NT2/D1 (cell line): ENCODE data around the gene CREB3L2.

Source experiments
- DNase-seq: peaks from one replicate; pipeline ENCODE4 v3.0.0-alpha.2; 2011; ENCODE audit warnings: low read depth, low spot score
- H3K27me3 ChIP-seq: 2 replicates; pipeline ENCODE4 v1.6.0; 2011; ENCODE audit warnings: mild to moderate bottlenecking; ENCODE audit not compliant: insufficient read length, insufficient read depth
- H3K36me3 ChIP-seq: 2 replicates; pipeline ENCODE4 v1.6.1; 2011; ENCODE audit warnings: mild to moderate bottlenecking, low read length, mixed read lengths; ENCODE audit not compliant: insufficient read depth, insufficient read length
- H3K4me1 ChIP-seq: 2 replicates; pipeline ENCODE4 v1.5.1; 2011; ENCODE audit not compliant: insufficient read depth, insufficient read length
- H3K4me3 ChIP-seq: 2 replicates; pipeline ENCODE4 v1.5.1; 2011; ENCODE audit warnings: low read depth; ENCODE audit not compliant: insufficient read length
- H3K9ac ChIP-seq: 2 replicates; pipeline ENCODE4 v1.6.0; 2011; ENCODE audit warnings: low read depth; ENCODE audit not compliant: insufficient read length
- H3K9me3 ChIP-seq: 2 replicates; pipeline ENCODE4 v1.5.1; 2011; ENCODE audit warnings: mild to moderate bottlenecking, low read length; ENCODE audit not compliant: insufficient read depth
- SUZ12 ChIP-seq: IDR thresholded peaks from 2 replicates; pipeline ENCODE4 v1.6.1; 2011; ENCODE audit not compliant: insufficient read length, insufficient read depth; ENCODE audit errors: extremely low read depth
- YY1 ChIP-seq: IDR thresholded peaks from 2 replicates; pipeline ENCODE4 v1.6.1; 2011; ENCODE audit not compliant: insufficient read length, insufficient read depth
- ZNF274 ChIP-seq: IDR thresholded peaks from 2 replicates; pipeline ENCODE4 v1.6.1; 2011; ENCODE audit warnings: mild to moderate bottlenecking, low read depth, low read length

CREB3L2 gene

GRCh38 chr7:137925754-137926153, 76.1 kb downstream of the CREB3L2 start:
- H3K9ac ChIP-seq, result no peak overlapping the region
- DNase-seq, result no peak
- H3K4me1 ChIP-seq, result no peaks in the 10 kb centered on the region
- H3K9me3 ChIP-seq, result no peaks in the 10 kb centered on the region
- H3K36me3 ChIP-seq, result peaks cover 18% of the 10 kb centered on the region
- TF ChIP-seq SUZ12, result no peak
- TF ChIP-seq ZNF274, result no peak
- TF ChIP-seq YY1, result no peak
- no peak overlapping the region for H3K4me3 ChIP-seq
- H3K27me3 ChIP-seq, result no peaks in the 10 kb centered on the region

- H3K27me3 ChIP-seq, result no peaks in the 10 kb centered on the region
- no peak for DNase-seq
- no peak overlapping the region for H3K9ac ChIP-seq
- peaks cover 3% of the 10 kb centered on the region for H3K4me1 ChIP-seq
- H3K36me3 ChIP-seq, result peaks cover 18% of the 10 kb centered on the region
- no peak overlapping the region for H3K4me3 ChIP-seq
- H3K9me3 ChIP-seq, result no peaks in the 10 kb centered on the region
- no peak for TF ChIP-seq SUZ12
- TF ChIP-seq ZNF274, result no peak
- TF ChIP-seq YY1, result no peak
Observed at GRCh38 chr7:137925091-137925490, 76.8 kb downstream of the CREB3L2 start.

- H3K4me1 ChIP-seq, result peaks cover 3% of the 10 kb centered on the region
- TF ChIP-seq ZNF274 (no peak), YY1 (no peak), SUZ12 (no peak)
- no peak overlapping the region for H3K9ac ChIP-seq
- no peak overlapping the region for H3K4me3 ChIP-seq
- H3K9me3 ChIP-seq, result no peaks in the 10 kb centered on the region
- H3K27me3 ChIP-seq, result no peaks in the 10 kb centered on the region
- peaks cover 18% of the 10 kb centered on the region for H3K36me3 ChIP-seq
- no peak for DNase-seq
Observed at GRCh38 chr7:137923380-137923779, 78.5 kb downstream of the CREB3L2 start.

- H3K27me3 ChIP-seq, result no peaks in the 10 kb centered on the region
- TF ChIP-seq SUZ12, result no peak
- H3K4me3 ChIP-seq, result no peak overlapping the region
- no peak overlapping the region for H3K9ac ChIP-seq
- peaks cover 3% of the 10 kb centered on the region for H3K4me1 ChIP-seq
- H3K36me3 ChIP-seq, result peaks cover 5% of the 10 kb centered on the region
- H3K9me3 ChIP-seq, result no peaks in the 10 kb centered on the region
- no peak for DNase-seq
Observed at GRCh38 chr7:137920637-137921399, 81.1 kb downstream of the CREB3L2 start.

- Histone ChIP-seq H3K9ac (no peak overlapping the region), H3K4me3 (no peak overlapping the region), H3K27me3 (no peaks in the 10 kb centered on the region), H3K9me3 (no peaks in the 10 kb centered on the region), H3K36me3 (peaks cover 9% of the 10 kb centered on the region), H3K4me1 (peaks cover 3% of the 10 kb centered on the region)
- DNase-seq, result peak; percentile 70
- TF ChIP-seq YY1 (no peak), SUZ12 (no peak), ZNF274 (no peak)
Observed at GRCh38 chr7:137919987-137920386, 81.9 kb downstream of the CREB3L2 start.

- H3K36me3 ChIP-seq, result peaks cover 34% of the 10 kb centered on the region
- H3K4me1 ChIP-seq, result peaks cover 3% of the 10 kb centered on the region
- no peaks in the 10 kb centered on the region for H3K27me3 ChIP-seq
- no peak overlapping the region for H3K9ac ChIP-seq
- H3K4me3 ChIP-seq, result no peak overlapping the region
- no peaks in the 10 kb centered on the region for H3K9me3 ChIP-seq
- TF ChIP-seq YY1 (no peak), ZNF274 (no peak), SUZ12 (no peak)
- DNase-seq, result no peak
Observed at GRCh38 chr7:137916980-137917645, 84.8 kb downstream of the CREB3L2 start.

GRCh38 chr7:137916564-137916963, 85.3 kb downstream of the CREB3L2 start:
- DNase-seq, result no peak
- H3K27me3 ChIP-seq, result no peaks in the 10 kb centered on the region
- no peak overlapping the region for H3K4me3 ChIP-seq
- H3K36me3 ChIP-seq, result peaks cover 39% of the 10 kb centered on the region
- H3K4me1 ChIP-seq, result peaks cover 3% of the 10 kb centered on the region
- H3K9ac ChIP-seq, result no peak overlapping the region
- no peak for TF ChIP-seq SUZ12
- TF ChIP-seq YY1, result no peak
- no peak for TF ChIP-seq ZNF274
- no peaks in the 10 kb centered on the region for H3K9me3 ChIP-seq
